ENCODE measurements around the gene NEB. TPM values are rescaled to one million over a fixed set of nuclear protein-coding genes. Genes with fewer than 3 reads are reported as not detected.

Gene NEB
- total and polyA plus RNA-seq, 3 donors from 2014 or later = 5.5 to 18.6 (median 5.7) TPM

DNA sequence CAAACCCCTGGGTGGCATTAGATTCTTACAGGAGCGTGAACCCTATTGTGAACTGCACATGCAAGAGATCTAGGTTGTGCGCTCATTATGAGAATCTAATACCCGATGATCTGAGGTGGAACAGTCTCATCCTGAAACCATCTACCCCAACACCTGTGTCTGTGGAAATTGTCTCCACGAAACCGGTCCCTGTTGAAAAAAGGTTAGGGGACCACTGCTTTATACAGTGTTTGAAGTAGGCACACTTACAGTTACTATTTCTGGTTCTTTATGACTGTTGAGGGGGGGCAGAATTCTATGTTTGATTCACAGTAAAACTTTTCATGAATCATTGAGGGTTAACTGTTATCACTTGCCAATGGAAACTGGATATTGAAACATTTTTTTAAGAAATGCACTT, 252.5 kb downstream of the NEB start:
- Histone ChIP-seq H3K4me3 (no peak overlapping the region), H3K4me1 (no peaks in the 10 kb centered on the region), H3K9me3 (no peaks in the 10 kb centered on the region), H3K27me3 (no peaks in the 10 kb centered on the region), H3K36me3 (ENCODE audit: low read depth, missing control alignments) (no peaks in the 10 kb centered on the region), H3K27ac (no peak overlapping the region)
- intact Hi-C loops (cut with DNase I; ENCODE audit: low total_unique reads) = no loop called here
- WGBS, 2 donors = 94 to 97% methylated on average over 5 of the region's 5 CpGs
- TF ChIP-seq, protein P1, sequence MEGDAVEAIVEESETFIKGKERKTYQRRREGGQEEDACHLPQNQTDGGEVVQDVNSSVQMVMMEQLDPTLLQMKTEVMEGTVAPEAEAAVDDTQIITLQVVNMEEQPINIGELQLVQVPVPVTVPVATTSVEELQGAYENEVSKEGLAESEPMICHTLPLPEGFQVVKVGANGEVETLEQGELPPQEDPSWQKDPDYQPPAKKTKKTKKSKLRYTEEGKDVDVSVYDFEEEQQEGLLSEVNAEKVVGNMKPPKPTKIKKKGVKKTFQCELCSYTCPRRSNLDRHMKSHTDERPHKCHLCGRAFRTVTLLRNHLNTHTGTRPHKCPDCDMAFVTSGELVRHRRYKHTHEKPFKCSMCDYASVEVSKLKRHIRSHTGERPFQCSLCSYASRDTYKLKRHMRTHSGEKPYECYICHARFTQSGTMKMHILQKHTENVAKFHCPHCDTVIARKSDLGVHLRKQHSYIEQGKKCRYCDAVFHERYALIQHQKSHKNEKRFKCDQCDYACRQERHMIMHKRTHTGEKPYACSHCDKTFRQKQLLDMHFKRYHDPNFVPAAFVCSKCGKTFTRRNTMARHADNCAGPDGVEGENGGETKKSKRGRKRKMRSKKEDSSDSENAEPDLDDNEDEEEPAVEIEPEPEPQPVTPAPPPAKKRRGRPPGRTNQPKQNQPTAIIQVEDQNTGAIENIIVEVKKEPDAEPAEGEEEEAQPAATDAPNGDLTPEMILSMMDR (IDR thresholded peaks at IDR 0.05) = no peak
- no peak for TF ChIP-seq POLR2A (IDR thresholded peaks at IDR 0.05)
- DNase-seq = no peak

DNA sequence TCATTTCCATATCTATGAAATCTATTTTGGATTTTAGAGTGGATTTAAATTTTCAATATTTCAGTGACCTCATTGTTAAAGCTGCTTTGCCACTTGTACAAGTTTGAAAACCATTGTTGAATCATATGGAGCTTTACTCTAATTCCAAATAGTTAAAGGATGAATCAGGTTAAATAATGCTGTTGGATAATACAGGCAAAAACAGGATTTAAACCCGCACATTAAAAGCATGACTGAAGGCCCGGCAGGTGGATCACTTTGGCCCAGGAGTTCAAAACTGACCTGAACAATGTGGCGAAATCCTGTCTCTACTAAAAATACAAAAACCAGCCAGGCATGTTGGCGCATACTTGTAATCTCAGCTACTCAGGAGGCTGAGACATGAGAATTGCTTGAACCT, 256.3 kb downstream of the NEB start:
- no peaks in the 10 kb centered on the region for H3K27me3 ChIP-seq
- no peaks in the 10 kb centered on the region for H3K36me3 ChIP-seq (ENCODE audit: low read depth, missing control alignments)
- DNase-seq = no peak
- intact Hi-C loops (cut with DNase I; ENCODE audit: low total_unique reads) = no loop called here
- H3K27ac ChIP-seq = no peak overlapping the region
- no peak overlapping the region for H3K4me3 ChIP-seq
- TF ChIP-seq, protein P1 (IDR thresholded peaks at IDR 0.05) = no peak
- no peak for TF ChIP-seq POLR2A (IDR thresholded peaks at IDR 0.05)
- WGBS, 2 donors = 93 to 97% methylated on average over 4 of the region's 4 CpGs
- no peaks in the 10 kb centered on the region for H3K9me3 ChIP-seq
- H3K4me1 ChIP-seq = no peaks in the 10 kb centered on the region

DNA sequence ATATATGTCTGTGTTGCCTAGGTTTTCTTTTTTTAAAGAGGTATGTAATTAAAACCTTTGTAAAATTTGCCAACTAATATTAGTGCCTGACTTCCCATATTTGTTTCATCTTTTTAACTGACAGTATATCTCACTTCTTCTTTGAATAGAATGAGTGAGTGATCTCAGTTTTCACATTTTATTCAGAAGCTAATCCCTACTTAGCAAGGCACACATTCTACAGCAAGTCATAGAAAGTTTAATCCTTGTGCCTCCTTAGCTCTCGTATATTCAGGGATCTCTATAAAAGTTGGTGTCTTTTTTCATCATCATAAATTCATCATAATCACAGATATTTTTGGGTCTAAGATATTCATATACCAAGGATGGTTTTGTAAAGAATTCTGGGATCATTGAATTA, 258.0 kb downstream of the NEB start:
- Histone ChIP-seq H3K4me1 (no peaks in the 10 kb centered on the region), H3K27ac (no peak overlapping the region), H3K27me3 (no peaks in the 10 kb centered on the region), H3K36me3 (ENCODE audit: low read depth, missing control alignments) (no peaks in the 10 kb centered on the region), H3K4me3 (no peak overlapping the region), H3K9me3 (no peaks in the 10 kb centered on the region)
- intact Hi-C loops (cut with DNase I; ENCODE audit: low total_unique reads) = no loop called here
- TF ChIP-seq, protein P1 (IDR thresholded peaks at IDR 0.05) = no peak
- TF ChIP-seq POLR2A (IDR thresholded peaks at IDR 0.05) = no peak
- no peak for DNase-seq
- WGBS, 2 donors = 86 to 91% methylated on average over 1 of the region's 1 CpG

DNA sequence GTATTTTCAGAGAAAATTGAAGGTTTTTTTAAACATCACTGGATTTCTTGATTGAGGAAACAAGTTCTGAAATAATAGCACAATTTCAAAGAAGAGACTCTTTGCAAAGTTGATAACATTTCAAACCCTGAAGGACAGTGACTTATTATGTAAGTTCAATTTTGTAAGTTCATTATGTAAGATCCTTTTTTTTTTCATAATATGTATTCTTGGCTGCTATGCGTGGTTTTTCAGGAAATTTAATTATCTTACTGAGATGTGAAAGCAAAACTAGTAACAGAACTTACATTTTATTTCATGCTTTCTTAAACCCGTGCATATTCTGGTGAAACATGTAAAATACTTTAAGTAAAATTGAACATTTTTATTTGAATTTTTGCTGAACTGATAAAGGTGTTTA, 259.2 kb downstream of the NEB start:
- TF ChIP-seq, protein P1 (IDR thresholded peaks at IDR 0.05) = no peak
- no peak for TF ChIP-seq POLR2A (IDR thresholded peaks at IDR 0.05)
- Histone ChIP-seq H3K27me3 (no peaks in the 10 kb centered on the region), H3K36me3 (ENCODE audit: low read depth, missing control alignments) (no peaks in the 10 kb centered on the region), H3K4me3 (no peak overlapping the region), H3K4me1 (no peaks in the 10 kb centered on the region), H3K27ac (no peak overlapping the region), H3K9me3 (no peaks in the 10 kb centered on the region)
- DNase-seq = no peak
- intact Hi-C loops (cut with DNase I; ENCODE audit: low total_unique reads) = no loop called here
- 67 to 74% methylated on average over 2 of the region's 2 CpGs for WGBS, 2 donors

DNA sequence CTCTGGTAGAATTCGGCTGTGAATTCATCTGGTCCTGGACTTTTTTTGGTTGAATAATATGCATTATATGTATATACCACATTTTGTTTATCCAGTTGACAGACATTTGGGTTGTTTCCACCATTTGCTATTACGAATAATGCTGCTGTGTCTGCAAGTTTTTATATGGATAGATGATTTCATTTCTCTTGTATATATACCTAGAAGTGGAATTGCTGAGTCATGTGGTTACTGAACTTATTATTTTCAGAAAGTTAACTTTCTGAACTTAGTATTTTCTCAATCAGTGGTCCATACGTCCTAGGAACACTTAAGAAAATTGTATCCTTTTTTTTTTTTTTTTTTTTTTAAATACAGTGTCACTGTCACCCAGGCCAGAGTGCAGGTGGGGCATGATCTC, 261.3 kb downstream of the NEB start:
- WGBS, 2 donors = 81 to 84% methylated on average over 3 of the region's 3 CpGs
- no peaks in the 10 kb centered on the region for H3K9me3 ChIP-seq
- H3K27ac ChIP-seq = no peak overlapping the region
- DNase-seq = no peak
- H3K4me3 ChIP-seq = no peak overlapping the region
- no peaks in the 10 kb centered on the region for H3K36me3 ChIP-seq (ENCODE audit: low read depth, missing control alignments)
- H3K27me3 ChIP-seq = no peaks in the 10 kb centered on the region
- H3K4me1 ChIP-seq = no peaks in the 10 kb centered on the region
- TF ChIP-seq, protein P1 (IDR thresholded peaks at IDR 0.05) = no peak
- no peak for TF ChIP-seq POLR2A (IDR thresholded peaks at IDR 0.05)
- intact Hi-C loops (cut with DNase I; ENCODE audit: low total_unique reads) = no loop called here
